ENCODE data around the gene MSLN.
"Not testable (repeated sequence)": the region's sequence is repeated elsewhere in the genome, so short reads cannot be mapped to it uniquely, and the experiment has no call there.

The MSLN gene

DNA sequence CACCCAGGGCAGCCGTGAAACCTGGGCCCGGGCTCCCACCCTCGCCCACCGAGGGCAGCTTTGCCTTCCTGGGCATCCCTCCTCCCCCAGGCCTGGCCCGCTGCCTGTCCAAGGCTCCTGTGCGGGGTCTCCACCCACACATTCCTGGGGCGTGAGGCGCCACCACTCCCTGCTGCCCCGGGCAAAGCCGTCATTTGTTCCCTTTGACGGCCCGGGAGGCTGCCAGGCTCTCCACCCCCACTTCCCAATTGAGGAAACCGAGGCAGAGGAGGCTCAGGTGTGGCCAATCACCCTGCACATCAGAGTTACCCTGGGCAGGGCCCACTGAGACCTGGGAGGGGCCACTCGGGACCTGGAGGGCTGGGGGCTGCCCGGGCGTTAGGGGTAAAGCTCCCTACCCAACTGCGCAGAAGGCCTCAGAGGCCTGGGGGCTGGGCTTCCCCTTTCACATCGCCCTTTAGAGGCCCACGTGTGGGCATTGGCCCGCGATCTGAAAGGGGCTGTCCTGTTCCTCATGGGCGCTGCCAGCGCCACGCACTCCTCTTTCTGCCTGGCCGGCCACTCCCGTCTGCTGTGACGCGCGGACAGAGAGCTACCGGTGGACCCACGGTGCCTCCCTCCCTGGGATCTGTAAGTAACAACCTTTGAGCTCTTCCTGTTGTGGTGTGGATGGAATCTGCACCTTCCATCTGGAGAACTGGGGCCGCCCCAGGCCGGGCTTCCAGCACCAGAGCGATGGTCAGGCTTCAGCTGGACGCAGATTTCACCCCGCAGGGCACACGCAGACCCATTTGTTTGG lies at the start of gene MSLN:
Gene MSLN, plus strand, starts transcription at position 190 of the 799 bp plus-strand sequence. CDS start 1,947 bp downstream, outside the sequence.
- no peak for DNase-seq

DNA sequence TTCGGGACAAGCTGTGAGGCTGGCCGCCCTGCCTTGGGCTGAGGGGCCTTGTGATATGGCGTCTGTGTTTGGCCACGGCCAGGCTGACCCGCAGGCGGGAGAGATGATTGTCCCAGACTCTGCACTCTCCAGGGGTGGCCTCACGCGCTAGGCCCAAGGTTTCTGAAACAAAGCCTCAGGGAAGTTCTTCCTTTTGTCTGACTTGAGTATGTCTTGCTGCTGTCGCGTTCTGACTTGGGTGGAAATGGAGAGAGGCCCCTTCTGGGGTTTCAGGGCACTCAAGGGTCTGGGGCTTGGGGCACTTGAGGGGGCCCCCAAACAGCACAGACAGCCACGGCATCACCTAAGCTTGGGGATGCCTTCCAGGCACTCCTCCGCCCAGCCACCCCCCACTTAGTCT lies 49.5 kb upstream of the MSLN start:
- DNase-seq: no peak

DNA sequence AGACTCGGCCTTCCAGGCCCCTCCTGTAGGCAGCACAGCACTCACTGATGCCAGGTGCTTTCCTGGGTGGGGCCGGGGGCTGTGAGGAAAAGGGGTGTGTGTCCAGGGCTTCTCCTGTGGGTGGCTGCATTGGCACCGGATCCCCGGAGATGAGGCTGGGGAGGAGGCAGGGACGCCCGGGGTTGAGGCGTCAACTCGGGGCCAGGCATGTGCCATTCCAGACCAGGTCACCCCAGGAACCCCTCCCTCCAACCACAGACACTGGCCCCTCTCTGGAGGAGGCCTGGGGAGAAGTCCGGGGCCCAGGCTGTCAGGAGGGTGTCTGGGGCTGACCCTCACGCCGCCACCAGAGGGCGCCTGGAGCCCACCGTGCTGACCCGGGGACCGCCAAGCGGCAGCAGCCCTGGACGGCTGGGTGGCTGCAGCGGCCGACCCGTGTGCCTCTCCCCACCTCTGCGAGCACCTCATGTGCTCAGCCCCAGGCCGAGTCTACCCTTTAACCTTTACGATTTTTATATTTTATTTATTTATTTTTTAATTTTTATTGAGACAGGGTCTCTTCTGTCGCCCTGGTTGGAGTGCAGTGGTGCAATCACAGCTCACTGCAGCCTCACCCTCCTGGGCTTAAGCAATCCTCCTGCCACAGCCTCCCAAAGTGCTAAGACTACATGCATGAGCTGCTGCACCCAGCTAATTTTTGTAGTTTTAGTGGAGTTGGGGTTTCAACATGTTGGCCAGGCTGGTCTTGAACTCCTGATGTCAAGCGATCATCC lies 48.8 kb upstream of the MSLN start:
- peak; percentile 94 for DNase-seq

DNA sequence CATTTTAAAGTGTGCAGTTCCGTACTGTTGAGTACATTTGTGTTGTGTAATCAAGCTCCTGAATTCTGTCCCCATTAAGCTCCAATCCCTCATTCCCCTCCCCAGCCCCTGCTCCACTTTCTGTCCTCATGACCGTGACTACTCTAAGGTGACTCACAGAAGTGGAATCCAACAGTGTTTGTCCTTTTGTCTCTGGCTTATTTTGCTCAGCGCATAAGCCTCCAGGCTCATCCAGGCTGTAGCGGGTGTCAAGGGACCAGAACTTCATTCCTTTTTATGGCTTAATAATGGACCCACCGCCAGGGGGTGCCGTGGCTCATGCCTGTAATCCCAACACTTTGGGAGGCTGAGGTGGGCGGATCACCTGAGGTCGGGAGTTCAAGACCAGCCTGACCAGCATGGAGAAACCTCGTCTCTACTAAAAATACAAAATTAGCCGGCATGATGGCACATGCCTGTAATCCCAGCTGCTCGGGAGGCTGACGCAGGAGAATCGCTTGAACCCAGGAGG lies 47.7 kb upstream of the MSLN start:
- DNase-seq: not testable (repeated sequence)

DNA sequence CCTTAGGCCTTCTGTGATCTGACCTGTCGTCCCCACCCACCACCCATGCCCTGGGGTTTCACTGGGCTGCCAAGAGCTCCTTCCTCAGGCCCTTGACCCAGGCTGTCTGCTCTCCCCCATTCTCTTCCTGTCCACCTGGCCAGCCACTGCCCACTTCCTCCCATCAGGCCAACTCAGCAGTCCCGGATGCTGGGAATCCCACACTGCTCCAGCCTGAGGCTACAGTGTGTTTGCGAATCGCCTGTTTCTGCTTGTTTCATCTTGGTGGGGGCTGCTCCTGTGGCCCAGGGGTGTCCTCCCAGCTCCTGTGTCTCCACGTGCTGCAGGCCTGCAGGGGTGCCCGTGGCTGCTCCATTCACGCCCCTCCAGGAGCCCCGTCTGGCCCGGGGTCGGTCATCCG lies 46.5 kb upstream of the MSLN start:
- DNase-seq: no peak

DNA sequence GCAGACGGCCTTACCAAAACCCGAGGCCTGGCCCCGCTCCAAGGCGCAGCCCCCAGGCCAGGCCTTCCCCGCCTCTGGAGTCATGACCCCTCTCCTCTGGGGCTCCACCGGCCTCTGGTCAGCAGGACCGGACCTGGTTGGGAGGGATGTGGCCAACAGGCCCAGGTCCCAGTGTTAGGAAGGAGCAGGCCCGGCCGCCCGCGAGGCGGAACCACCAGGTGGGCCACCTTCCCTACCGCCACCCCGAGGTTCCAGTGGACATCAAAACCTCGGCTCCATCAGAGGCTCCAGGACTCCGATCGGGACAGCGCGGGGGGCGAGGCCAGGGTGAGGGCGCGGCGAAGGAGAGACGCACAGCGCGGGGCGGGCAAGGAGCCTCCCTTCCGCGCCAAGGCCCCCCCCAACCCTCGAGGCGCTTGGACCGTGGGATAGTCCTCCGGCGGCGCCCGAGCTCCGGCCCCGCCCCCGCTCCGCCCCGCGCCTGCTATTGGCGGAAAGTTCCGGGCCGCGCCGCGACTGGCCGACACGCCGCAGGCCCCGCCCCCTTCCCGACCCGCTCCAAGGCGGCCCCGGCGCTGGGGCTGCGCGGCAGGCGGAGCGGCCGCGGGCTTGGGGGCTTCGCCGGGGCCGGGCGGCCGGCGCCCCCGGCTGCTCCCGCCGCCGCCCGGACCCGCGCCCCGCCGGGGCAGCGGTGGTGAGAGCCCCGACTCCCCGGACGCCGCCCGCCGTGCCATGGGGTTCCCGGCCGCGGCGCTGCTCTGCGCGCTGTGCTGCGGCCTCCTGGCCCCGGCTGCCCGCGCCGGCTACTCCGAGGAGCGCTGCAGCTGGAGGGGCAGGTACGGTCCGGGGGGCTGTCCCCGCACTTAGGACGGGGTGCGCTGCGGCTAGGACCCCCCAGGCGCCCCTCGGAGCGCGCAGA lies 45.7 kb upstream of the MSLN start, which contains the start of gene METRN:
Gene METRN, plus strand, starts transcription at position 561 of the 919 bp plus-strand sequence. Its CDS starts 172 bp downstream, at position 733.
- peak; percentile 96 for DNase-seq

DNA sequence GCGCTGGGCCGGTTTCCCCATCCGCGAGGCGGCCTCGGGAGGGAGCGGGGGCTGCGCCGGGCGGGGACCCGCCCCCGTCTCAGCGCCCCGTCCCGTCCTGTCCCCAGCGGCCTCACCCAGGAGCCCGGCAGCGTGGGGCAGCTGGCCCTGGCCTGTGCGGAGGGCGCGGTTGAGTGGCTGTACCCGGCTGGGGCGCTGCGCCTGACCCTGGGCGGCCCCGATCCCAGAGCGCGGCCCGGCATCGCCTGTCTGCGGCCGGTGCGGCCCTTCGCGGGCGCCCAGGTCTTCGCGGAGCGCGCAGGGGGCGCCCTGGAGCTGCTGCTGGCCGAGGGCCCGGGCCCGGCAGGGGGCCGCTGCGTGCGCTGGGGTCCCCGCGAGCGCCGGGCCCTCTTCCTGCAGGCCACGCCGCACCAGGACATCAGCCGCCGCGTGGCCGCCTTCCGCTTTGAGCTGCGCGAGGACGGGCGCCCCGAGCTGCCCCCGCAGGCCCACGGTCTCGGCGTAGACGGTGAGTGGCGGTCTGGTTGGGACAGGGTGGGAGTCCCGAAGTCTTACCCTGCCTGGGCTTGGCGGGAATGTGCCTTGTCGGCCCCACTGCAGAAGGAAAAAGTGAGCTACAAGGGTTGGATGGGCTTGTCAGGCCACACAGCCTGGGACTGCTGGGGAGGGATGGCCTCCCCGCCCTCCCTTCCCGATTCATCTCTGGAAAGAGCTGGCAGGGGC lies 44.9 kb upstream of the MSLN start:
- peak; percentile 82 for DNase-seq

DNA sequence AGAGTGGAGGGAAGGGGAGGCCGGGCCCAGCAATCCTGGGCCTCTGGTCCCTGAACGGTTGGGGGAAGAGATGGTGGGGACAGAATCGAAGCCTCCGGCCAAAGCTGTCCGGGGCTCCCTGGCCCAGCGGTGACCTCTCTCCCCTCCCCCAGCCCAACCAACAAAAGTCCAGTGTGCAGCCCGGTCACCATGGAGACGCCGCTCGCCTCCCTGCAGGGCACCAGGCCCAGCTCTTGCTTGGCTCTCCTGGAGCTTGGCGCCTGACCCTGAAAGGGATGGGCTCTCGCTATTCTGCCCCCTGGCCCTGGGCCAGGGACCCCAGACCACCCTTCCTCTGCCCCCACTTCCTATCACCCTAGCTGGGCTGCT lies 44.4 kb upstream of the MSLN start:
- DNase-seq: no peak

DNA sequence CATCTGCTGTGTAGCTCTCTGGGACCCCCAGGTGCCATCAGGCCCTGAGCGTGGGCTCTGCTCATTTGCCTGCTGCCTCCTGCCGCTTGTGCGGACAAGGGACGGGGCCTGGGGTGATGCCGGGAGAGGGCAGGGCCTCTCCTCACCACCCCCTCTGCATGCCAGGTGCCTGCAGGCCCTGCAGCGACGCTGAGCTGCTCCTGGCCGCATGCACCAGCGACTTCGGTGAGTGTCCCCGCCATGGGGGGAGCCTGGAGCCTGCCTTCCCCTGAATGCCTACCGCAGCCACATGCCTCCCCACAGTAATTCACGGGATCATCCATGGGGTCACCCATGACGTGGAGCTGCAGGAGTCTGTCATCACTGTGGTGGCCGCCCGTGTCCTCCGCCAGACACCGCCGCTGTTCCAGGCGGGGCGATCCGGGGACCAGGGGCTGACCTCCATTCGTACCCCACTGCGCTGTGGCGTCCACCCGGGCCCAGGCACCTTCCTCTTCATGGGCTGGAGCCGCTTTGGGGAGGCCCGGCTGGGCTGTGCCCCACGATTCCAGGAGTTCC lies 43.7 kb upstream of the MSLN start:
- no peak for DNase-seq

DNA sequence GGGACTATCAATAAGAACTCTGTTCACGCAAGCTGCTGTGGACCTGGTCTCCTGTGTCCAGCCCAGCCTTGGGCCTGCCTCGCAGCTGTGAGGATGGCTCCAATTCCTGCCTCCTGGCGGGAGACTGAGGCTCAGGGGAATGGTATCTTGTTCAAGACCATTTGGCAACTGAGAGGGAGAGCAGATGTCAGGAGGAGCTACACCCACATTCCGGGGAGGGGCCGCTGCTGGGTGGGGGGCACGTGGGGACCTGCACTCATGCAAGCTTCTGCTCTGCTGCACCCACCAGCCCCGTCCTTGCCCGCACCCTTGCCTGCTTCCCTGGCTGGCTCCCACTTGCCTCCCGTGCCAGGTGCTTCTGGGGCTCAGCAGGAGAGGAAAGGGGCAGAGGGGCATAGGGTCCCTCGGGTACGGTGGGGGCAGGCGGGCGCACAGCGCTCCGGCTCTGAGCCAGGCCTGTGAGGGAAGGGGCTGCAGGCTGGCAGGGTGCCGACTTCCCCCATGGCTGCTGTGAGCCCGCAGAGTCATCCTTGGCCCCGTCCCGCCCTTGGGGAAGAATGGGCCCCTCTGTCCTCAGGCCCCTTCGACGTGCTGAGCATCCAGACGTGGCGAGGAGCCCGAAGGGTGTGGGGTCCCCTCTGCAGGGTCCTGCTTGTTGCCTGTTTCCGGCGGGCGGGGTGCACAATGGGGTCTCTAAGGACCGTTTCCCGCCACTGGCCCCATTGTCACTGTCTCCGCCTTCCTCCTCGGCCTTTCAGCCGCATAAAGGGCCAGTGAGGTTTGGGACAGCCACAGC lies 42.9 kb upstream of the MSLN start:
- no peak for DNase-seq

DNA sequence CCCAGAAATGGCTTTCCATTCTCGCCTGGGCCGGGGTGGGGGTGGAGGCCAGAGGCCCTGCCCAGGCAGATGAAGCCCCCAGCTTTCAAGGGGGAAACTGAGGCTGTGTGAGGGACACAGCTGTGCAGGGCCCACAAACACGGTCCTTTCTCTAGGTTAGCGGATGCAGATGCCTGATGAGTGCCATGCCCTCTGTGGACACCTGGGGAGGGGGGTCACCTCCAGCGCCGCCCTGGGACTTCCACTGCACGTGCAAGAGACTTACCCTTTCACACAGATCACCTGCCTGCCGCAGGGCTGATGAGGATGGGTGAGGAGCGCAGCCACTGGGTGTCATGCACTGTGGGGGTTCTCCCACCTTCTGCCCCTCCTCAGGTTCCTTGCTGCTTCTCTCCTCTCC lies 42.1 kb upstream of the MSLN start:
- no peak for DNase-seq

DNA sequence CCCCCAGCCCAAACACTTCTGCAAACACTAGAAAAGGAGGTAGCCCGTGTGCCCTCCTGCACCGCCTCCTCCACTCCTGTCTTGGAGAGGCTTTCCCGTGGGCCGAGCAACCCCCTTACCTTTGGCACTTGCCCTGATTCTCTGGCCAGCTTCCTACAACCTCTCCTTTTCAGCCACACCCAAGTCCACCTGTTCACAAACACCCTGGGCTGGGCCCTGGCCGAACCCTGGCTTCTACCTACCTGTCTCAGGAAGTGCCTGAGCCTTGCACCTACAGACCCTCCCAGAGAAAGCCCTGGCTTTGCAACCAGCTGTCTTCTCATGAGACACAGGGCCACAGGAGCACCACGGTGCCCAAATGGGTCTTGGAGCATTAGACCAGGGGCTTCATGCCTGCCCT lies 41.6 kb upstream of the MSLN start:
- DNase-seq: no peak

DNA sequence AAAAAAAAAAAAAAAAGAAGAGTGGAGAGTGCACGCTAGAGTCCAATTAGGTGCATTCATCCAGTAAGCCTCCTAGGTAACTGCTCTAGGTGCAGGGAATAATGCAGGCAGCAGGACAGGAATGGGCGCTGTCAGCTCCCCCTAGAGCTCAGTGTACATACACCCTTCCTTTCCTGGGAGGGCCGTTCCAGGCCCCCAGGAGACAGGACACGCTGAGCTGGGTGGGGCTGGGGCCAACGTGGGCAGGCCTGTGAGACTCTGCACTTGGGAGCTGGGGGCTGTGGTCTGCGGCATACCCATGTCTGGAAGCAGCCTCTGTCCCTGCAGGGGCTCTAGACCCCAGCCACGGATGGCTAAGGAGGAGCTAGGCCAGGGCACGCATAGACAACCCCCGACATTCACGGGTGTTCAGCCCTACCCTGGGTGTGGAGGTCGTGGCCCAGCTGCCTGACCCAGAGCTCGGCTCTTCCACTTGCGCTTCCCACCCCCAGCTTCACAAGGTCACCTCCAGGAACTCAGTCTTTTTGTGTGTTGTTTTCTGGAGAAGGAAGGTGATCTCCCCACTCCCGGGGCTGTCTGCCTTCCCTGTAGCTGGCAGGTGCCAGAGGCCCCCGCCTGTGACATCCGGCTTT lies 40.6 kb upstream of the MSLN start:
- DNase-seq: peak; percentile 73

DNA sequence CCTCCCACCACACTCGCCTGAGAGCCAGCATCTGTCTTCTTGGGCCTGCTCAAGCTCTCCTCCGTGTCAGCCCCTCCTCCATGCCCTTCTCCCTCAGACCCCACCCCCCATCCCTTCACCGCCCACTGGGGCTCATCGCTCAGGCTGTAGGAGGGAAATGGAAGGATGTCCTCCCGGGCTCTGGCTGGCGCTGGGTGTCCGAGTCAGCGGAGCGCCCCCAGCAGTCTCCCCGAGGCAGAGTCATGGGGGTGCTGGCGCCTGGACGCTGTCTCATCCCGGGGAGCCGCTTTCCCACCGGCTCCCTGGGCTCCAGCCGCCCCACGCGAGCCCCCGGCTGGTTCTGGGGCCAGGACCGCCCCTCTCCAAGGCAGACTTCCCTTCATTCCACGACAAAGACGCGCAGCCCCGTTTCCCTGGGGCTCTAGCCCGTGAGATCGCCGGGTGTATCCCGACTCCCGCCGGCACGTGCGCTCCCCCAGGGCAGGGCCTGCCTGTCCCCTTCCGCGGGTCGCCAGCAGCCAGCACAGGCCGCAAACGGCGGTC lies 40.0 kb upstream of the MSLN start:
- DNase-seq: peak; percentile 85

DNA sequence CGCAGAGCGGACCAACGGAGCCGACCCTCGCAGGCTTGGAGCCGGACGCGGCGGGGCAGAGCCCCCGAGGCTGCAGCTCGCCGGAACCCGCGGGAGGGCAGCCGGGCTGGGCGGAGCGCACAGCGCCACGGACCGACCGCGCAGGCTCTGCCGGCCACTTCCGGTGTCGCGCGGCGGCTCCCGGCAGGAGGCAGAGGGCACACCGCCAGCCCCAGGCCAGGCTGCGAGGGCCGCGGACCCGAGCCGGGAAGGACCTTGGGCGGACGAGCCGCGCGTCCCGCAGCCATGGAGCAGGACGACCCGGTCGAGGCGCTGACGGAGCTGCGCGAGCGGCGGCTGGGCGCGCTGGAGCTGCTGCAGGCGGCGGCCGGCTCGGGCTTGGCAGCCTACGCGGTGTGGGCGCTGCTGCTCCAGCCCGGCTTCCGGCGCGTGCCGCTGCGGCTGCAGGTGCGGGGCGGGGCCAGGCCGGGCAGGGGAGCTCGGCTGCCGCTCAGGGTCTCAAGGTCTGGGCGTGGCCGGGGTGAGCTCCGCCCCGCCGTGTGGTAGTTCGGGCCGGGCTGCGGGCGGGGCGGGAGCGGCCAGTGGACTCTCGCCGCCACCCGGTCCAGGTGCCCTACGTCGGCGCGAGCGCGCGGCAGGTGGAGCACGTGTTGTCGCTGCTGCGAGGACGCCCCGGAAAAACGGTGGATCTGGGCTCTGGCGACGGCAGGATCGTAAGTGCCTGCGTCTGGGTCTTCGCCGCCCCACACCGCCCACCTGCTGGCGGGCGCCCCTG lies 39.4 kb upstream of the MSLN start, which contains the start of gene ANTKMT:
Gene ANTKMT, plus strand, starts transcription at position 157 of the 775 bp plus-strand sequence. Its CDS starts 129 bp downstream, at position 286.
- DNase-seq: peak; percentile 92

DNA sequence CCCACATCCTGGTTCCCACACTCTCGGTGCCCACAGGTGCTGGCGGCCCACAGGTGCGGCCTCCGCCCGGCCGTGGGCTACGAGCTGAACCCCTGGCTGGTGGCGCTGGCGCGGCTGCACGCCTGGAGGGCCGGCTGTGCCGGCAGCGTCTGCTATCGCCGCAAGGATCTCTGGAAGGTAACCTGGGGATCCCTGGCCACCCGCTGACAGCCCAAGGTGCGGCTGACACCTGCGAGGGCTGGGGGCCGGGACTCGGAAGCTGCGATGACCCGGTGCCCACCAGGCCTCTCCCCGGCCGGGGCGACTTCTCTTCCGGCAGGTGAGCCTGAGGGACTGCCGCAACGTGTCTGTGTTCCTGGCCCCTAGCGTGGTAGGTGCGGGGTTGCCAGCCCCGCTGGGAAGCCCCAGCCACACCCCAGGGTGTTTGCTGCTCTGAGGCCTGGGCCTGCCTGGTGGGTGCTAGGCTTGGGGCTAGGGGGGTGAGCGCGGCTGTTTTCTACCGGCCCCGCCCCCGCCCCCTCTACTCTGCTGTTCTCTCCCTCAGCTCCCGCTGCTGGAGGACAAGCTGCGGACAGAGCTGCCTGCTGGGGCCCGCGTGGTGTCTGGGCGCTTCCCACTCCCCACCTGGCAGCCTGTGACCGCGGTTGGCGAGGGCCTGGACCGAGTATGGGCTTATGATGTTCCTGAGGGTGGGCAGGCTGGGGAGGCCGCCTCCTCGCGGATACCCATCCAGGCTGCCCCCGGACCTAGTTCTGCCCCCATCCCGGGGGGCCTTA lies 38.6 kb upstream of the MSLN start:
- DNase-seq: peak; percentile 74

DNA sequence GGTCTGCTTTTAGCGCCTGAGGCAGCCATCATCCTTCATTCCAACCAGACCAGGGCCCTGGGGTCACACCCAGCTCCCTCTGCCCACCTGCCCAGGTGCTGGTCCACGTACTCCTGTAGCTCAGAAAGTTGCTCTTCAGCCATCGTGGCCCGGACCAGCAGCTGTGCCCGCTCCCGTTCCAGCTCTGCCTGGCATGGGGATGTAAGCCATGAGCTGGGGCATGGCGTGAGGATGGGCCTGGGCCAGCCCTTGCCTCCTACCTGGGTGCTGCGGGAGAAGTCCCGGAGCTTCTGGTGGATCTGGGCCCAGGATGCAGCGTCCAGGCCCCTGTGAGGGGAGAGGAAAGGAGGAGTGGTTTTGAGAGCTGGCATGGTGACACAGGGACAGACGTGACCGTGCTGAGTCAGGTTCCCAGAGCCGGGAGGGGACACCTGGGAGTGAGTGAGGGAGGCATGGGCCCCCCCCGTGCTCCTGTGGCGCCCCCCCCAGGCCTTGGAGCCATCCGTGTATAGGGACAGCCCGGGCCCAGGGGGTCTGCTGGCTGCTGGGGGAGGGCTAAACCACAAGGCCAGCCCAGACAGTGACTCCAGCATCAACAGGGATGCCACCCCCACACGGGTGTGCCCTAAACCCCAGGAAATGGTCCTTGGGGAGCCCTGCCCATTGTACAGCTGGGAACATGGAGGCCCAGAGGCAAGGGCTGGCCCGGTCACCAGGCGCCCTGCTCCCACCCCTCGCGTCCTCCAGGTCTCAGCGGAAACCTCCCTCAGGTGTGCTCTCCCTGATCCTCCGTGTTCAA lies 37.5 kb upstream of the MSLN start:
- no peak for DNase-seq

Data from activated CD8-positive, alpha-beta memory T cell treated with anti-CD3 and anti-CD28 coated beads for 24 hours (primary cell).